NCI-H1417 (cell line): ENCODE measurements around the gene ATP6V1G3.
"Not testable (repeated sequence)": the region's sequence is repeated elsewhere in the genome, so short reads cannot be mapped to it uniquely, and the experiment has no call there.

Experiments
- DNase-seq, 3 experiments: peaks; one replicate each; lab custom pipeline; 2025; lab: John Stamatoyannopoulos, UW

Gene ATP6V1G3

GRCh38 chr1:198496216-198497143 is 44.0 kb downstream of the ATP6V1G3 start:
- no peak for DNase-seq

GRCh38 chr1:198495631-198496030 is 44.8 kb downstream of the ATP6V1G3 start:
- DNase-seq: no peak

GRCh38 chr1:198494658-198495103 is 45.8 kb downstream of the ATP6V1G3 start:
- no peak for DNase-seq

- no peak for DNase-seq
Observed at GRCh38 chr1:198494139-198494538, 46.3 kb downstream of the ATP6V1G3 start.

- DNase-seq: no peak
Observed at GRCh38 chr1:198493329-198493728, 47.2 kb downstream of the ATP6V1G3 start.

GRCh38 chr1:198492872-198493271 is 47.6 kb downstream of the ATP6V1G3 start:
- DNase-seq: no peak

GRCh38 chr1:198491596-198491995 is 48.9 kb downstream of the ATP6V1G3 start:
- DNase-seq: no peak

- no peak for DNase-seq
Observed at GRCh38 chr1:198491028-198491427, 49.5 kb downstream of the ATP6V1G3 start.

GRCh38 chr1:198490224-198490623 is 50.3 kb downstream of the ATP6V1G3 start:
- no peak for DNase-seq

- DNase-seq: no peak
Observed at GRCh38 chr1:198486903-198487302, 53.6 kb downstream of the ATP6V1G3 start.

- DNase-seq: no peak
Observed at GRCh38 chr1:198483645-198484044, 56.8 kb downstream of the ATP6V1G3 start.

GRCh38 chr1:198483006-198483405 is 57.5 kb downstream of the ATP6V1G3 start:
- no peak for DNase-seq

- no peak for DNase-seq
Observed at GRCh38 chr1:198481661-198482060, 58.8 kb downstream of the ATP6V1G3 start.

- no peak for DNase-seq
Observed at GRCh38 chr1:198480876-198481275, 59.6 kb downstream of the ATP6V1G3 start.

- not testable (repeated sequence) for DNase-seq
Observed at GRCh38 chr1:198477354-198477753, 63.1 kb downstream of the ATP6V1G3 start.
